ENCODE data around the gene ZWILCH. TPM values are rescaled to one million over a fixed set of nuclear protein-coding genes. Genes with fewer than 3 reads are reported as not detected.

The ZWILCH gene
- total and polyA plus RNA-seq, 2 of the 4 experiments (the other 2 are of a cell fraction): 10.5 to 22.2 TPM

- peak; percentile 71 for TF ChIP-seq POLR2A (IDR thresholded peaks at IDR 0.05; ENCODE audit: low read depth, low read length)
Observed at GRCh38 chr15:66497502-66498455, 7.3 kb upstream of the ZWILCH start, which contains the start of gene SNAPC5 (continued).

GRCh38 chr15:66498501-66499386 is 6.4 kb upstream of the ZWILCH start:
- Histone ChIP-seq H3K9me1 (ENCODE audit: insufficient read depth, low read length) (no peaks in the 10 kb centered on the region), H3K9me3 (ENCODE audit: control insufficient read depth, insufficient read depth, low read length) (no peaks in the 10 kb centered on the region), H2BK15ac (ENCODE audit: low read depth, low read length) (no peak overlapping the region), H3K4me3 (ENCODE audit: insufficient read depth, low read depth, low read length) (no peak overlapping the region), H3K23ac (ENCODE audit: low read depth, low read length) (no peak overlapping the region), H4K8ac (ENCODE audit: low read depth in 2 of 2, low read length in 2 of 2) (no peak overlapping the region), H3K4me2 (ENCODE audit: low read depth, low read length) (no peak overlapping the region), H2BK20ac (ENCODE audit: low read depth, low read length) (no peak overlapping the region), H2AFZ (replicated peaks; ENCODE audit: low read length, poor library complexity) (no peak overlapping the region), H3K27ac (ENCODE audit: insufficient read depth, low read length) (no peak overlapping the region), H2BK5ac (ENCODE audit: low read depth, low read length, poor library complexity, severe bottlenecking) (no peak overlapping the region), H2BK120ac (ENCODE audit: low read depth, low read length) (no peak overlapping the region), H2AK5ac (ENCODE audit: low read depth, low read length) (no peak overlapping the region), H3K56ac (ENCODE audit: extremely low read depth, insufficient read depth, low read length) (no peak overlapping the region), H3K4me1 (ENCODE audit: control insufficient read depth, insufficient read depth, low read length) (no peaks in the 10 kb centered on the region; the same call in 1 of the 2 replicates), H3K27me3 (ENCODE audit: control insufficient read depth, insufficient read depth, low read length) (no peaks in the 10 kb centered on the region), H3K18ac (ENCODE audit: low read depth, low read length) (no peak overlapping the region), H4K91ac (ENCODE audit: insufficient read depth, low read depth, low read length) (no peak overlapping the region), H3K4ac (ENCODE audit: low read depth, low read length) (no peak overlapping the region), H4K20me1 (ENCODE audit: insufficient read depth, low read length) (peaks cover 52% of the 10 kb centered on the region), H3K79me1 (ENCODE audit: low read depth in 1 of 2, low read length in 2 of 2) (peaks cover 15 to 31% of the 10 kb centered on the region in 2 experiments), H4K5ac (ENCODE audit: low read depth, low read length) (no peak overlapping the region), H3K9ac (ENCODE audit: low read depth, low read length) (no peak overlapping the region), H3K36me3 (ENCODE audit: control insufficient read depth, insufficient read depth, low read length) (peaks cover 40% of the 10 kb centered on the region), H3K14ac (replicated peaks; ENCODE audit: low read depth, low read length) (no peak overlapping the region), H2AK9ac (replicated peaks; ENCODE audit: low read depth, low read length, poor library complexity) (no peak overlapping the region)
- peak; percentile 51 for DNase-seq
- dilution Hi-C loops (cut with HindIII; ENCODE audit: low sequenced_read_pairs, unreplicated experiment) (no loop called here), in situ Hi-C loops (cut with MboI; ENCODE audit: low sequenced_read_pairs) (loop anchor here (25.0 kb wide), 1 partner anchor 586 kb away; no protein-coding TSS in a partner anchor), intact Hi-C loops (cut with micrococcal nuclease) (loop anchor here (2.0 to 5.0 kb wide), 2 partner anchors 142 to 246 kb away; partner anchors contain the start of genes MEGF11 and TIPIN)
- no TSS peak for BruUV-seq (replicated peaks)
- POLR2A ChIA-PET (ENCODE audit: unreplicated experiment): no interaction called here
- CTCF ChIA-PET: interaction anchor here (2.5 kb wide), 1 partner anchor 112 kb away, joined by 10 read pairs; the partner anchor contains the start of gene MAP2K1
- 33% methylated on average over 1 of the region's 3 CpGs; no CpG with 5 or more reads in 1 of the 2 experiments for WGBS, 2 experiments (ENCODE audit: extremely low coverage in 2 of 2, insufficient read length in 1 of 2)
- ATAC-seq (ENCODE audit: low read depth): no peak
- TF ChIP-seq RAD21 (IDR thresholded peaks at IDR 0.05; ENCODE audit: low read length) (peak; percentile 36; the same call in 1 of the 2 replicates), CTCF (conservative IDR thresholded peaks at IDR 0.05; ENCODE audit: low read depth, low read length) (peak; percentile 48), SMC3 (IDR thresholded peaks at IDR 0.05; ENCODE audit: low read depth, low read length) (peak; percentile 25; the same call in 1 of the 2 replicates), ELK1 (IDR thresholded peaks at IDR 0.05; ENCODE audit: borderline replicate concordance, low read depth, low read length) (no peak)
